ENCODE results near the gene SUPT4H1. TPM values are rescaled to one million over a fixed set of nuclear protein-coding genes. Genes with fewer than 3 reads are reported as not detected.

Gene SUPT4H1
- total RNA-seq, 1 experiment from 2014 or later: 100.0 TPM

DNA sequence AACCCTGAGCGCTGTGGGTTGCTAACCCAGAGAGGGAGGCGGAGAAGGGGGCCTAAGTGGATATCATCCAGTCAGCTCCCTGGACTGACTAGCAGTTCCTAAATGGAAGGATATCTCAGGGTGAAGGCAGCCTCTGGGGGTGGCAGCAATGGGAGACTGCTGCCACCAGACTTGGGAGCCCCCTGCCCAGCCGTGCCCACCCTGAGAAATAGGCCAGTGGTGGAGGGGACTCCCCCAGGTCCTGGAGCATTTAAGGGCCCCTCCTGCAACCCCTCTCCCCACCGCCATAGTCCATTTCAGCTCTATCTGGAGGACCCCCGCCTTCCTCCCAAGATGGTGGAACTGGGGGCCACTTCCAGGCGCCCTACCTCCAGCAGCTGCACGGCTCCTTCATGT, 31.8 kb downstream of the SUPT4H1 start:
- no peak overlapping the region for H3K4me2 ChIP-seq (ENCODE audit: low read length)
- ATAC-seq (no peak), DNase-seq (no peak)
- H3K4me1 ChIP-seq (ENCODE audit: insufficient read depth, low read length): peaks cover 24% of the 10 kb centered on the region
- H3K27me3 ChIP-seq (ENCODE audit: low read length): no peaks in the 10 kb centered on the region
- TF ChIP-seq, protein P1, sequence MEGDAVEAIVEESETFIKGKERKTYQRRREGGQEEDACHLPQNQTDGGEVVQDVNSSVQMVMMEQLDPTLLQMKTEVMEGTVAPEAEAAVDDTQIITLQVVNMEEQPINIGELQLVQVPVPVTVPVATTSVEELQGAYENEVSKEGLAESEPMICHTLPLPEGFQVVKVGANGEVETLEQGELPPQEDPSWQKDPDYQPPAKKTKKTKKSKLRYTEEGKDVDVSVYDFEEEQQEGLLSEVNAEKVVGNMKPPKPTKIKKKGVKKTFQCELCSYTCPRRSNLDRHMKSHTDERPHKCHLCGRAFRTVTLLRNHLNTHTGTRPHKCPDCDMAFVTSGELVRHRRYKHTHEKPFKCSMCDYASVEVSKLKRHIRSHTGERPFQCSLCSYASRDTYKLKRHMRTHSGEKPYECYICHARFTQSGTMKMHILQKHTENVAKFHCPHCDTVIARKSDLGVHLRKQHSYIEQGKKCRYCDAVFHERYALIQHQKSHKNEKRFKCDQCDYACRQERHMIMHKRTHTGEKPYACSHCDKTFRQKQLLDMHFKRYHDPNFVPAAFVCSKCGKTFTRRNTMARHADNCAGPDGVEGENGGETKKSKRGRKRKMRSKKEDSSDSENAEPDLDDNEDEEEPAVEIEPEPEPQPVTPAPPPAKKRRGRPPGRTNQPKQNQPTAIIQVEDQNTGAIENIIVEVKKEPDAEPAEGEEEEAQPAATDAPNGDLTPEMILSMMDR (conservative IDR thresholded peaks at IDR 0.05; ENCODE audit: low read depth, low read length): no peak
- TF ChIP-seq EZH2 (IDR thresholded peaks at IDR 0.05; ENCODE audit: low read length, unreplicated experiment) (no peak), EZH2phosphoT487 (IDR thresholded peaks at IDR 0.05; ENCODE audit: borderline replicate concordance, low read length) (no peak)
- no peak overlapping the region for H3K27ac ChIP-seq (ENCODE audit: low read length)
- intact Hi-C loops (cut with micrococcal nuclease): no loop called here
- H3K9me2 ChIP-seq (replicated peaks; ENCODE audit: low read length): no peaks in the 10 kb centered on the region
- no peaks in the 10 kb centered on the region for H3F3A ChIP-seq (ENCODE audit: low read length, unreplicated experiment)
- no peaks in the 10 kb centered on the region for H4K20me1 ChIP-seq (ENCODE audit: low read length)
- no peak overlapping the region for H3K4me3 ChIP-seq (ENCODE audit: low read length)
- POLR2A ChIA-PET (ENCODE audit: unreplicated experiment): no interaction called here
- no peak overlapping the region for H3K9ac ChIP-seq (ENCODE audit: low read length)
- H3K79me2 ChIP-seq (ENCODE audit: low read length): no peaks in the 10 kb centered on the region
- BruUV-seq (replicated peaks): no TSS peak
- no peaks in the 10 kb centered on the region for H3K9me3 ChIP-seq (ENCODE audit: low read length)
- no peaks in the 10 kb centered on the region for H3K36me3 ChIP-seq (ENCODE audit: low read depth, low read length)
- CTCF ChIA-PET: no interaction called here
- no peak overlapping the region for H2AFZ ChIP-seq (ENCODE audit: low read length)

DNA sequence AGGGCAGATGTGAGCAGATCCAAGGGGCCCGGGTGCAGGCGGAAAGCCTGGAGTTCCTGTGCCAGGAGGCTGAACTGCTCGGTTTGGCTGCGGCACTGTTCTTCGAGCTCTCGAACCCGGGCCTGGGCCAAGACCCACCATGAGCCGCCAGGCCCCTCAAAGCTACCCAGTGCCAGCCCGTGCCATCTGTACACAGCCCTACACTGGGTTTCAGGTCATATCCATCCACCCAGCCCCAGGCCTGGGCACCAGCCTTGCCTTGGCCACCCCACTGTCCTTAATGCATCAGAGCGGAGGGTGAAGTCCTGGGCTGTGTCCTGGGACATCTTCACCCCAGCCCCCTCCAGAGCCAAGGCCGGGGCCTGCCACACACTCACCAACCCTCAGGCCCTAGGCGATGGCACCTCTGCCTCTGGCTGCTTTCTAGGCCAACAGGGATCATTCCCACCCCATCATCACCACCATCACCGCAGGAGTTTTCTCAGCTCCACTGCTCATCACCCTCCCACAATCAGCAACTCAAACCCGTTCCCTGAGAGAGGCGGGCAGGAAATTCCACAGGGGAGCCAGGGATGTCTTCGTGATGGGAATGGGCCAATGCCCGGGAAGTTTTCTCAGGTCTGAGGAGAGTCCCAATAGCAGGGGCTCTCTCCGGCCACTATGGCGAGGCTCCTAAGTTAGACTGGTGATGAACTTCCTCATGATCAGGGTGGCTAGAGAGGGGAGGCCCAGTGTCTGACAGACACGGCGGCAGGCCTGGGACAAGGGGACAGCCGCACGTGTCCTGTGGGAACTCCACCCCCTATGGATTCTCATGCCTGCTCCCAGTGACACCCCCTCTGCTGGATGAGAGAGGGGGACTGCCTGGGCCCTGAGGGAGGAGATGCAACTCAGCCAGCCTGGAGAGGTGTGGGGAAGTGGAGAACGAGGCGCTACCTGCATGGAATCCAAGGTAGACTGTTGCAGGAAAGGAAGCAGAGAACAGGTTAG, 32.5 kb downstream of the SUPT4H1 start:
- BruUV-seq (replicated peaks): no TSS peak
- peaks cover 20% of the 10 kb centered on the region for H3K4me1 ChIP-seq (ENCODE audit: insufficient read depth, low read length)
- no peak overlapping the region for H3K4me3 ChIP-seq (ENCODE audit: low read length)
- H3K9me2 ChIP-seq (replicated peaks; ENCODE audit: low read length): no peaks in the 10 kb centered on the region
- no peaks in the 10 kb centered on the region for H4K20me1 ChIP-seq (ENCODE audit: low read length)
- H3K4me2 ChIP-seq (ENCODE audit: low read length): no peak overlapping the region
- ChIA-PET CTCF (interaction anchor here (0.8 kb wide), 1 partner anchor 98 kb away, joined by 4 read pairs; the partner anchor contains the start of gene RNF43), POLR2A (ENCODE audit: unreplicated experiment) (no interaction called here)
- no peak overlapping the region for H2AFZ ChIP-seq (ENCODE audit: low read length)
- DNase-seq (no peak), ATAC-seq (no peak)
- intact Hi-C loops (cut with micrococcal nuclease): no loop called here
- no peaks in the 10 kb centered on the region for H3K36me3 ChIP-seq (ENCODE audit: low read depth, low read length)
- no peak overlapping the region for H3K27ac ChIP-seq (ENCODE audit: low read length)
- no peaks in the 10 kb centered on the region for H3K27me3 ChIP-seq (ENCODE audit: low read length)
- H3F3A ChIP-seq (ENCODE audit: low read length, unreplicated experiment): no peaks in the 10 kb centered on the region
- no peaks in the 10 kb centered on the region for H3K9me3 ChIP-seq (ENCODE audit: low read length)
- TF ChIP-seq EZH2 (IDR thresholded peaks at IDR 0.05; ENCODE audit: low read length, unreplicated experiment) (no peak), EZH2phosphoT487 (IDR thresholded peaks at IDR 0.05; ENCODE audit: borderline replicate concordance, low read length) (no peak)
- TF ChIP-seq, protein P1 (conservative IDR thresholded peaks at IDR 0.05; ENCODE audit: low read depth, low read length): no peak
- H3K79me2 ChIP-seq (ENCODE audit: low read length): no peaks in the 10 kb centered on the region
- H3K9ac ChIP-seq (ENCODE audit: low read length): no peak overlapping the region

Measured in PC-3 (cell line).